ENCODE measurements around the gene PLXND1.
"Not testable (repeated sequence)": the region's sequence is repeated elsewhere in the genome, so short reads cannot be mapped to it uniquely, and the experiment has no call there.

Gene PLXND1

DNA sequence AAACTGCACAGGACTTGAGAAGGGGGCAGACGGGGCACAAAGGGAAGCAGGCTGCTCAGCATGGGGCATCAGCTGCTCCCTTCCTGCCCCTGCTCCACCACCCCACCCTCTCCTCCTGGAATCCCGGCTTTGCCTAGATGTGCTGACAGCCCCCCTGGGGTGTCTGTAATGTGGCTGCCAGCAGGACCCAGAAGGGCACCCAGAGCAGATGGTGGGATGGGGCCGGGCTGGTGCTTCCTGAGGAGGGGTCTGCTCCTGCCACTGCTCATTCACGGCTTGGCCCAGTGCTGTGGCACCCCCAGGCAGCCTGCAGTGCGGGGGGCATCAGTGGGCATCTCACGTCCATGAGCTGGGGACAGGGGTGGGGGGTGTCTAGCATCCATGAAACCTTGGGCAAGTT, 53.3 kb downstream of the PLXND1 start:
- 69% methylated on average over 6 of the region's 6 CpGs for WGBS
- no peak overlapping the region for H3K27ac ChIP-seq (ENCODE audit: low read depth, low read length)
- H3K9ac ChIP-seq (ENCODE audit: low read depth, low read length): no peak overlapping the region
- no peaks in the 10 kb centered on the region for H3K27me3 ChIP-seq (ENCODE audit: insufficient read depth, low read length)
- H3K4me3 ChIP-seq (ENCODE audit: low read length): no peak overlapping the region
- H3K36me3 ChIP-seq (ENCODE audit: insufficient read depth, low read length): peaks cover 6% of the 10 kb centered on the region
- no peaks in the 10 kb centered on the region for H3K9me3 ChIP-seq (ENCODE audit: insufficient read depth, low read depth, low read length)
- H3K4me1 ChIP-seq (ENCODE audit: insufficient read depth, low read length): no peaks in the 10 kb centered on the region; the same call in 1 of the 2 replicates

DNA sequence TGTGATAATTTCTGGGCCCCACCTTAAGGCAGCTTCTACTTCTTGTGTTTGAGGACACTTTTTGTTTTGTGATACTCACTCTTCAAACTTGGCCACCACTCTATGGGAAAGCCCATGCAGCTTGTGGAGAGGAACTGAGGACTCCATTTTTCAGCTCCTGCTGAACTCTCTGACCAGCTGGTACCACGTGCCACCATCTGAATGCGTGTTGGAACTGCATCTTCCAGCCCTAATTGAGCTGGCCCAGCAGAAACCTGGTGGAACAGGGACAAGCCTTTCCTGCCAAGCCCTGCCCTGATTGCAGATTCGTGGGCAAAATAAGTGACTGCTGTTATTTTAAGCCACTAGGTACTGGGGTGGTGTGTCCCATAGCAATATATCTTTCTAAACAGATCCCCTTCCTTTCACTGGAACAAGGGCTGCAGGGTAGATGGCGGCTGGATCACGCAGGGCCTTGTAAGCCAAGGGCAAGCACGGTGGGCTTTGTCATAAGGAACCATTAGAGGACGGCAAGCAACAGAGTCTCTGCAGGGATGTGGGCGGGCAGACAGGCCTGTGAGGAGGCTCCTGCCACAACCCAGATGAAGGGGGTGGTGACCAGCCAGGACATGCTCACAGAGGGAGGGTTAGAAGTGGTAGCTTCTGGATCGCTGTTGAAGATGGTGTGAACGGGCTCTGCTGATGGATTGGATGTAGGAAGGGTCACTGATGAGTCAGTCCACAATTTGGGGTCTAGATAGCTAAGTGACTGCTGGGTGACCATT, 54.0 kb downstream of the PLXND1 start:
- Histone ChIP-seq H3K4me3 (ENCODE audit: low read length) (no peak overlapping the region), H3K9ac (ENCODE audit: low read depth, low read length) (no peak overlapping the region), H3K36me3 (ENCODE audit: insufficient read depth, low read length) (peaks cover 5% of the 10 kb centered on the region), H3K9me3 (ENCODE audit: insufficient read depth, low read depth, low read length) (no peaks in the 10 kb centered on the region), H3K27me3 (ENCODE audit: insufficient read depth, low read length) (no peaks in the 10 kb centered on the region), H3K27ac (ENCODE audit: low read depth, low read length) (no peak overlapping the region), H3K4me1 (ENCODE audit: insufficient read depth, low read length) (no peaks in the 10 kb centered on the region; the same call in 1 of the 2 replicates)
- 74% methylated on average over 10 of the region's 10 CpGs for WGBS

DNA sequence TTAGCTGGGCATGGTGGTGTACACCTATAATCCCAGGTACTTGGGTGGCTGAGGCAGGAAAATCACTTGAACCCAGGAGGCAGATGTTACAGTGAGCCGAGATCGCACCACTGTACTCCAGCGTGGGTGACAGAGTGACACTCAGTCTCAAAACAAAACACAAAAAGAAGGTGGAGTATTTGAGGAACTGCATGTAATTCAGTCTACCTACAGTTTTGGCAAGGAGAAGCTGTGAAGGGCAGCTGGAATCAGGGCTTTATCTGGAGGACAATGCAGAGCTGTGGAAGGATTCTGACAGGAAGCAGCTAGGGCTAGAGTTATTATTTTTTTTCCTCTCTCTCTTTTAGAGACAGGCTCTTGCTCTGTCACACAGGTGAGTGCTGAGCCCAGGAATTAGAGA, 56.7 kb downstream of the PLXND1 start:
- no peaks in the 10 kb centered on the region for H3K4me1 ChIP-seq (ENCODE audit: insufficient read depth, low read length)

DNA sequence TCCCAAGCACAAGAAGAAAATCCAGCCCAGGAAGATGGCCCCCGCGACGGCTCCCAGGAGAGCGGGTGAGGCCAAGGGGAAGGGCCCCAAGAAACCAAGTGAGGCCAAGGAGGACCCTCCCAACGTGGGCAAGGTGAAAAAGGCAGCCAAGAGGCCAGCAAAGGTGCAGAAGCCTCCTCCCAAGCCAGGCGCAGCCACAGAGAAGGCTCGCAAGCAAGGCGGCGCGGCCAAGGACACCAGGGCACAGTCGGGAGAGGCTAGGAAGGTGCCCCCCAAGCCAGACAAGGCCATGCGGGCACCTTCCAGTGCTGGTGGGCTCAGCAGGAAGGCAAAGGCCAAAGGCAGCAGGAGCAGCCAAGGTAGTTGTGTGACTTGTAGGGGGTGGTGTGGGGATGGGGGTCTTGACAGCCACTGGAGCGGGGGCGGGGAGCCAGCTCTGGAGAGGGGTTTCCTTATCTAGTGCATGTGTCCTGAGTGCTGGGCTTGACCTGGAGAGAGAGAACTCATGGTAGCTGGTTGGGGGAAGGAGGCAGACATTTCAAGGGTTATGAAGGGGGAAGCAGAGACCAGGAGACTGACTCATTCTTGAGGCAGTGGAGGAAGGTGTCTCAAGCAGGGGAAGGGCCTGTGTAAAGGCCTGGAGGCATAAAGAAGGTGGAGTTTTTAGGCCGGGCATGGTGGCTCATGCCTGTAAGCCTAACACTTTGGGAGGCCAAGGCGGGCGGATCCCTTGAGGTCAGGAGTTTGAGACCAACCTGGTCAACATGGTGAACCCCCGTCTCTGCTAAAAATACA, 57.3 kb downstream of the PLXND1 start:
- no peaks in the 10 kb centered on the region for H3K9me3 ChIP-seq (ENCODE audit: insufficient read depth, low read depth, low read length)
- no peaks in the 10 kb centered on the region for H3K27me3 ChIP-seq (ENCODE audit: insufficient read depth, low read length)
- no peak overlapping the region for H3K27ac ChIP-seq (ENCODE audit: low read depth, low read length)
- 88% methylated on average over 18 of the region's 18 CpGs for WGBS
- H3K4me1 ChIP-seq (ENCODE audit: insufficient read depth, low read length): no peaks in the 10 kb centered on the region
- no peak overlapping the region for H3K4me3 ChIP-seq (ENCODE audit: low read length)
- H3K36me3 ChIP-seq (ENCODE audit: insufficient read depth, low read length): no peaks in the 10 kb centered on the region
- no peak overlapping the region for H3K9ac ChIP-seq (ENCODE audit: low read depth, low read length)

More for the DNA sequence above, 56.7 kb downstream of the PLXND1 start:
- Histone ChIP-seq H3K27me3 (ENCODE audit: insufficient read depth, low read length) (no peaks in the 10 kb centered on the region), H3K4me3 (ENCODE audit: low read length) (no peak overlapping the region), H3K27ac (ENCODE audit: low read depth, low read length) (no peak overlapping the region), H3K36me3 (ENCODE audit: insufficient read depth, low read length) (no peaks in the 10 kb centered on the region), H3K9ac (ENCODE audit: low read depth, low read length) (no peak overlapping the region), H3K9me3 (ENCODE audit: insufficient read depth, low read depth, low read length) (no peaks in the 10 kb centered on the region)
- 95% methylated on average over 3 of the region's 3 CpGs for WGBS

DNA sequence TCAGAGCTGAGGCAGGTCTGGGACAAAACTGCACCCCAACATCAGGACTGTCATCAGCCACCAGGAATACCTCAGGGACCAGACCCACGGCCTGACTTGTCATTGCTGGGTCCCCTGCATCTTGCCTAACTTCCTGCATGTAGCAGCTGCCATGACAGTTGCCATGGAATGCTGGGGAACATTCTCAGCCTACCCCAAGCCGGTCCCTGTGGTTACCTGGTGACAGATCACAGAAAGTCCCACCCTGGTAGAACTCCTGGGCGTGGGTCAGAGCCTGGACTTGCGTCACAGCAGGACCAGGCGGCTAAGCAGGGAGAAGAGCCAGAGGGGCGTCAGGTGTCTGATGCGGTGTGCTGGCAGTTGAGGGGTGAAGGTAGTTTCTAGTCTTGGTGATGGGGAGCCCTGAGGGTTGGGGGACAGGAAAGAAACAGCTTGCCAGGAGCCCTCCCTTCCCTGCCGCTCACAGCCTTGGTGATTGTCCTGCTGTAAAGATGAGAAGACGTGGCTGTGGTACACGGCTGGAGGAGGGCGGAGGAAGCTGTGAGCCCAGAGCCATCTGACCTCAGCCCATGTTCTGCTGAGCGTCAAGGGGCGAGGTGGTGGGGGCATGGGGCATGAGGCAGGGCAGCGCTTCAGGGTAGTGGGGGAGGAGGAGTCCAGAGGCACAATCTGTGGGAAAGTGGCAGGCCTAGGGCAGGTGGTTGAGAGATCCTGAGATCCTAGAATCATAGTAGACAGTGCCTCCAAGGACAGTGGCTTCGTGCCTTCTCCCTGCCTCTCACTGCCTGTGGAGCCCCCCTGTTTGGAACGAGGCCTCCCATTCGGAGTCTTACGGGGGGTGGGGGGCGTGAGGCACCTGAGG, 58.1 kb downstream of the PLXND1 start:
- Histone ChIP-seq H3K36me3 (ENCODE audit: insufficient read depth, low read length) (no peaks in the 10 kb centered on the region), H3K4me1 (ENCODE audit: insufficient read depth, low read length) (no peaks in the 10 kb centered on the region), H3K4me3 (ENCODE audit: low read length) (no peak overlapping the region), H3K9me3 (ENCODE audit: insufficient read depth, low read depth, low read length) (no peaks in the 10 kb centered on the region), H3K9ac (ENCODE audit: low read depth, low read length) (no peak overlapping the region), H3K27ac (ENCODE audit: low read depth, low read length) (no peak overlapping the region), H3K27me3 (ENCODE audit: insufficient read depth, low read length) (no peaks in the 10 kb centered on the region)
- WGBS: 91% methylated on average over 19 of the region's 19 CpGs

DNA sequence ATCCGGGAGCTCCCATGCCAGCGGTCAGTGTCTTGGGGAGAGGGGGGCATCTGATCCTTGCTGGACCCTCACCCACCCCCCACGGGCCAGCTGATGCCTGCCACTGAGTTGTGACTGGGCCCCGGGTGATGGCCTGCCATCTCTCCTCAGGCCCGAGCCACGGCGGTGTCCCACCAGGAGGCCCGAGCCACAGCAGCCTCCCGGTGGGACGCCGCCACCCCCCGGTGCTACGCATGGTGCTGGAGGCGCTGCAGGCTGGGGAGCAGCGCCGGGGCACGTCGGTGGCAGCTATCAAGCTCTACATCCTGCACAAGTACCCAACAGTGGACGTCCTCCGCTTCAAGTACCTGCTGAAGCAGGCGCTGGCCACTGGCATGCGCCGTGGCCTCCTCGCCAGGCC, 59.2 kb downstream of the PLXND1 start:
- no peaks in the 10 kb centered on the region for H3K27me3 ChIP-seq (ENCODE audit: insufficient read depth, low read length)
- H3K27ac ChIP-seq (ENCODE audit: low read depth, low read length): no peak overlapping the region
- no peak overlapping the region for H3K4me3 ChIP-seq (ENCODE audit: low read length)
- no peaks in the 10 kb centered on the region for H3K36me3 ChIP-seq (ENCODE audit: insufficient read depth, low read length)
- no peaks in the 10 kb centered on the region for H3K9me3 ChIP-seq (ENCODE audit: insufficient read depth, low read depth, low read length)
- WGBS: 95% methylated on average over 24 of the region's 24 CpGs
- no peaks in the 10 kb centered on the region for H3K4me1 ChIP-seq (ENCODE audit: insufficient read depth, low read length)
- no peak overlapping the region for H3K9ac ChIP-seq (ENCODE audit: low read depth, low read length)

DNA sequence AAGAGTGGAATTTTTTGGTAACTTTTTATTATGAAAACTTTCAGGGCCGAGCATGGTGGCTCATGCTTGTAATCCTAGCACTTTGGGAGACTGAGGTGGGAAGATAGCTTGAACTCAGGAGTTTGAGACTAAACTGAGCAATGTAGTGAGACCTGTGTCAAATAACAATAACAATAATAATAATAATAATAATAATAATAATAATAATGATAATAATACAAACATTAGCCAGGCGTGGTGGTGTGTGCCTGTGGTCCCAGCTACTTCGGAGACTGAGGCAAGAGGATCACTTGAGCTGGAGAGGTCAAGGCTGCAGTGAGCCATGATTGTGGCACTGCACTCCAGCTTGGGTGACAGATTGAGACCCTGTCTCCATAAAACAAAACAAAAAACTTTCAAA, 60.5 kb downstream of the PLXND1 start:
- not testable (repeated sequence) for H3K4me3 ChIP-seq (ENCODE audit: low read length); H3K9me3 ChIP-seq (ENCODE audit: insufficient read depth, low read depth, low read length); H3K27me3 ChIP-seq (ENCODE audit: insufficient read depth, low read length); H3K27ac ChIP-seq (ENCODE audit: low read depth, low read length); H3K36me3 ChIP-seq (ENCODE audit: insufficient read depth, low read length); H3K4me1 ChIP-seq (ENCODE audit: insufficient read depth, low read length); H3K9ac ChIP-seq (ENCODE audit: low read depth, low read length)
- WGBS: 93% methylated on average over 3 of the region's 3 CpGs

DNA sequence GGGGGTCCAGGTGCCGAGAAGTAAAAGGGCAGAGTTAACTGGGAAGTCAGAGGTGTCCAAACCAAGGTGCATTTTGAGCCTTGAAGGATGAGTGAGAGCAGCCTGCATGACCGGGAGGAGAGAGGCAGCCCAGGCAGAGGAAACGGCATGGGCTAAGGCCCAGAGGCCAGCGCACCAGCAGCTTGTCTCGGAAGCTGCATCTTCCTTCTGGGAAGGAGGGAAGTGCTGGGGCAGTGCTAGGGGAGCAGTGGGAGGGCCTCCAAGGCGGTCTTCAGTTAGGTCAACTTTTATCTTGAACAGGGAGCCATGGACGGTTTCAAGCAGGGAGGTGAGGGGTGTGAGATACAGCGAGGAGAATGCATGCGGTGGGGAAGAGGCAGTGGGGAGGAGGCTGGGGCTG, 62.5 kb downstream of the PLXND1 start:
- no peak overlapping the region for H3K4me3 ChIP-seq (ENCODE audit: low read length)
- WGBS: 83% methylated on average over 9 of the region's 9 CpGs
- H3K9ac ChIP-seq (ENCODE audit: low read depth, low read length): no peak overlapping the region

DNA sequence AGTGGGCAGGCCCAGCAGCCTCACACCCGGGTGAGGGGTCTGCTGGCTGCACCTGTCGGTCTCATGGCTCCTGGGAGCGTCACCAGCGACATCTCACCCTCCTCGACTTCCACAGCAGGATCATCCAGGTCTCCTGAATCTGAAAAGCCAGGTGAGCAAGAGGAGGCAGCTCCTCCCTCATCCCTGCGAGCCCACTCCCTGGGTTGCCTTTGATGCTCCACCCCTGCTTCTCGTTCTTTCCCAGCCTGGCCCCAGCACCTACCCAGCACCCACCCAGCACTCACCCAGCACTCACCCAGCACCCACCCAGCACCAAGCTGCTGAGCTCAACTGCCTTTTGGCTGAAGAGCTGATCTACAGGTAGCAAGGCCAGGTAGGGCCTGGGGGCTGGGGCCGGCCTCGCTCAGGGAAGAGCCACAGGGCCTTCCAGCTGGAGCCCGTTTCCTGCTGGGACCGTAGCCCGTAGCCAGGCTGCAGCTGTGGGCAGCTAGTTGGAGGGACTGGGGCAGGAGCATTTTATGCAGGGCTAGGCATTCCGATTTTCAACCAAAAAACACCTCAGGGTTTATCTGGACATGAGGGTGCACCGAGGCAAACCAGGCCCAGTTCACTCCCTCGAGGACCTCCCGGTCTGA, 63.2 kb downstream of the PLXND1 start, which contains the start of gene H1-8:
TSS of gene H1-8 (plus strand) at position 20 of the 635 bp plus-strand sequence. CDS start at position 64, 44 bp downstream.
- H3K9me3 ChIP-seq (ENCODE audit: insufficient read depth, low read depth, low read length): no peaks in the 10 kb centered on the region
- peaks cover 5% of the 10 kb centered on the region for H3K4me1 ChIP-seq (ENCODE audit: insufficient read depth, low read length)
- no peak within 1 kb of the TSS for H3K4me3 ChIP-seq (ENCODE audit: low read length)
- H3K9ac ChIP-seq (ENCODE audit: low read depth, low read length): no peak within 1 kb of the TSS
- H3K27me3 ChIP-seq (ENCODE audit: insufficient read depth, low read length): no peaks in the 10 kb centered on the region
- H3K27ac ChIP-seq (ENCODE audit: low read depth, low read length): no peak within 1 kb of the TSS
- H3K36me3 ChIP-seq (ENCODE audit: insufficient read depth, low read length): no peaks in the 10 kb centered on the region
- WGBS: 80% methylated on average over 16 of the region's 16 CpGs

More for the DNA sequence above, 62.5 kb downstream of the PLXND1 start:
- no peak overlapping the region for H3K27ac ChIP-seq (ENCODE audit: low read depth, low read length)
- no peaks in the 10 kb centered on the region for H3K9me3 ChIP-seq (ENCODE audit: insufficient read depth, low read depth, low read length)
- no peaks in the 10 kb centered on the region for H3K36me3 ChIP-seq (ENCODE audit: insufficient read depth, low read length)
- H3K4me1 ChIP-seq (ENCODE audit: insufficient read depth, low read length): peaks cover 3% of the 10 kb centered on the region
- H3K27me3 ChIP-seq (ENCODE audit: insufficient read depth, low read length): no peaks in the 10 kb centered on the region

DNA sequence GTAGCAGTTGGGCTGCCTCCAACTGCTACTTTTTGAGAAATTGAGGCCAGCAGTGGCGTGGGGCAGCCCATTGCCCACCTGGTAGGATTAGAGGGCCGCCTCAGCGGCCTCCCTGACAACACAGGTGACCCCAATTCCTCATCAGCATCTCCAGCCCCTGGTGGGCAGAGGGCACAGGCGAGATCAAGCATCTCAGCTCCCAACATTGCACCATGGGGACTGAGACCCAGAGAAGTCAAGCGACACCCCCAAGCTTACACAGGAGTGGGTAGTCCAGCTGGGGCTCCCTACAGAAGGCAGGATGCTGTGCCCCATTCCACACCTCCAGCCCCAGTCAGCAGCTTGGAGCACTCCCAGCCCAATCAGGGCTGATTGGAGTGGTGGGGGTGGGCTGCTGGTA, 63.7 kb downstream of the PLXND1 start:
- WGBS: 94% methylated on average over 5 of the region's 5 CpGs
- no peaks in the 10 kb centered on the region for H3K9me3 ChIP-seq (ENCODE audit: insufficient read depth, low read depth, low read length)
- H3K9ac ChIP-seq (ENCODE audit: low read depth, low read length): no peak overlapping the region
- H3K4me3 ChIP-seq (ENCODE audit: low read length): no peak overlapping the region
- no peaks in the 10 kb centered on the region for H3K27me3 ChIP-seq (ENCODE audit: insufficient read depth, low read length)
- H3K4me1 ChIP-seq (ENCODE audit: insufficient read depth, low read length): peaks cover 5% of the 10 kb centered on the region
- no peaks in the 10 kb centered on the region for H3K36me3 ChIP-seq (ENCODE audit: insufficient read depth, low read length)
- no peak overlapping the region for H3K27ac ChIP-seq (ENCODE audit: low read depth, low read length)
